Colonic mucosa (tissue), 4 donors: ENCODE results near the gene ALPK3. TPM values are rescaled to one million over a fixed set of nuclear protein-coding genes. Genes with fewer than 3 reads are reported as not detected.
A peak's percentile ranks its signal among the peaks of the same experiment; 100 is the strongest.

Experiments used
- DNase-seq: peaks from one replicate; pipeline ENCODE4 v3.0.0-alpha.2; 2020
- H3K27ac ChIP-seq: fragments of 200-600 bp; one replicate; pipeline ENCODE4 v1.8.0; 2021
- H3K27me3 ChIP-seq: fragments of 200-600 bp; one replicate; pipeline ENCODE4 v1.8.0; 2021
- H3K36me3 ChIP-seq: fragments of 200-600 bp; one replicate; pipeline ENCODE4 v1.8.0; 2021
- H3K4me1 ChIP-seq: fragments of 200-600 bp; one replicate; pipeline ENCODE4 v1.8.0; 2021; ENCODE audit warnings: mild to moderate bottlenecking
- H3K4me3 ChIP-seq: fragments of 200-600 bp; one replicate; pipeline ENCODE4 v1.8.0; 2021
- H3K9ac ChIP-seq, 2 donors: one replicate each; pipeline ENCODE4 v1.7.0; 2013; ENCODE audit warnings: control low read depth in 2 of 2, low read depth in 2 of 2, low read length in 2 of 2
- H3K9me3 ChIP-seq: fragments of 200-600 bp; one replicate; pipeline ENCODE4 v1.8.0; 2021
- intact Hi-C: fragments of 100-400 bp; cut with DNase I; formaldehyde crosslinking; loops from one replicate; pipeline ENCODE4 v1.14.1; 2022
- total RNA-seq, 2 donors: library from RNA; stranded (reverse); fragmentation: NEBNext Ultra II Directional in 1 of 2; extraction: Animal tissue kit (Norgen Biotek cat#: 25700) in 1 of 2; gene quantifications; one replicate each; pipeline ENCODE4 v1.2.1, GENCODE V29; 2021
- TF ChIP-seq, protein P1 (sequence below): fragments of 200-600 bp; IDR thresholded peaks from one replicate; pipeline ENCODE4 v1.8.0; 2022; ENCODE audit warnings: antibody characterized with exemption, mild to moderate bottlenecking
- donor health status: healthy.
- donor health status: DM: no; HTN: no; CAD: no.
- donor health status: DM: no; HTN: no; CAD: no.

Gene ALPK3
- total RNA-seq, 2 donors from 2014 or later: 0.74 to 2.4 TPM

- Histone ChIP-seq H3K9me3 (no peaks in the 10 kb centered on the region), H3K27ac (no peak overlapping the region), H3K36me3 (no peaks in the 10 kb centered on the region), H3K27me3 (no peaks in the 10 kb centered on the region), H3K9ac (no peak overlapping the region), H3K4me3 (no peak overlapping the region), H3K4me1 (peaks cover 10% of the 10 kb centered on the region)
- TF ChIP-seq, protein P1, sequence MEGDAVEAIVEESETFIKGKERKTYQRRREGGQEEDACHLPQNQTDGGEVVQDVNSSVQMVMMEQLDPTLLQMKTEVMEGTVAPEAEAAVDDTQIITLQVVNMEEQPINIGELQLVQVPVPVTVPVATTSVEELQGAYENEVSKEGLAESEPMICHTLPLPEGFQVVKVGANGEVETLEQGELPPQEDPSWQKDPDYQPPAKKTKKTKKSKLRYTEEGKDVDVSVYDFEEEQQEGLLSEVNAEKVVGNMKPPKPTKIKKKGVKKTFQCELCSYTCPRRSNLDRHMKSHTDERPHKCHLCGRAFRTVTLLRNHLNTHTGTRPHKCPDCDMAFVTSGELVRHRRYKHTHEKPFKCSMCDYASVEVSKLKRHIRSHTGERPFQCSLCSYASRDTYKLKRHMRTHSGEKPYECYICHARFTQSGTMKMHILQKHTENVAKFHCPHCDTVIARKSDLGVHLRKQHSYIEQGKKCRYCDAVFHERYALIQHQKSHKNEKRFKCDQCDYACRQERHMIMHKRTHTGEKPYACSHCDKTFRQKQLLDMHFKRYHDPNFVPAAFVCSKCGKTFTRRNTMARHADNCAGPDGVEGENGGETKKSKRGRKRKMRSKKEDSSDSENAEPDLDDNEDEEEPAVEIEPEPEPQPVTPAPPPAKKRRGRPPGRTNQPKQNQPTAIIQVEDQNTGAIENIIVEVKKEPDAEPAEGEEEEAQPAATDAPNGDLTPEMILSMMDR: no peak
- DNase-seq: no peak
- intact Hi-C loops: no loop called here
Observed at GRCh38 chr15:84914351-84914750, 97.2 kb downstream of the ALPK3 start.

DNA sequence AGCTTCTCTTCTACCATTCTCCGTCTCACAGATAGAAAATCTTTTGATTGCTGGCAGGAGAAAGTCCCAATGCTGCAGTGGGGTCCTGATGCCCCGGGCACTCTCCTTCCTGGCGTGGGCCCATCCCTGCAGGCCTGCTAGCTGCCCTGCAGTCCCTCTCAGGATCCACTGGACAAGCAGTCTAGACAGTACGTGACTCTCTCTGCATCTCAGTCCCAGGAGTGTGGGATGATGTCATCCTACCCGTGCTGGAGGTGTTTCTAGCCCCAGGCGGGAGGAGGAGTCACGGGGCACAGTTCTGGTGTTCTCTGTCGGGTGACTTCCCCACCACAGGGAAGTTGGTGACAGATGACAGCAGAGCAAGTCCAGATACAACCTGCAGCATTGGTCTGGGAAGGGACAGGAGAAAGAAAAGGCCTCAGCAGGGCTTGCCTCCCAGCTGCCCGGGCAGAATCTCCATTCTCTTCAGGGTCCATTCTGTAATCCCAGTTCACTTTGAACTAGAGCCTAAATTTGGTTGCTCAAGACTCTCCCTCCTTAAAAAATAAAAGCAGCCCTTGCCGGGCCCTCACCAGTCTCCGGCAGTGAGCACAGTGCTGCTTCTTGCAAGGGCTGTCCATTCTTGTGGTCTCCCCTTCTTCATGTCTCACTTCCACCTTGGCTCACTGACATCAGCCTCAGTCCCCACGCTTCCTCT lies 97.9 kb downstream of the ALPK3 start:
- Histone ChIP-seq H3K4me1 (peaks cover 10% of the 10 kb centered on the region), H3K36me3 (no peaks in the 10 kb centered on the region), H3K9me3 (no peaks in the 10 kb centered on the region), H3K4me3 (no peak overlapping the region), H3K27me3 (no peaks in the 10 kb centered on the region), H3K9ac (no peak overlapping the region), H3K27ac (peak overlapping the region; percentile 6)
- peak; percentile 53 for DNase-seq
- intact Hi-C loops: no loop called here
- TF ChIP-seq, protein P1: no peak

DNA sequence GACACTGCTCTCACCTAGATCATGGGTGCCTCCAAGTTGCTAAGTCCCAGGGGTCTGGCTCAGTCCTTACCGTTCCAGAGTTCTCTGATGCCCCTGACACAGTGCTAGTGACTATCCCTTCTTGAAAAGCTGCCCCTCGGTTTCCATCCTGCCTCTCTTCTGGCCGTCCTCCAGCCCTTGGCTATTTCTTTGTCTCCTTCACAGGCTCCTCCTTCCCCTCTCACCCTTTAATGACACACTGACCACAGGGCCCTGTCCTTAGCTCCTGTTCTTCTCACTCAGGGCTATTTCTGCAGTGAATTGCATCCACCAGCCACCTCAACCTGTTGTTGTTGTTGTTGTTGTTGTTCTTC lies 98.4 kb downstream of the ALPK3 start:
- TF ChIP-seq, protein P1: no peak
- intact Hi-C loops: no loop called here
- Histone ChIP-seq H3K9me3 (no peaks in the 10 kb centered on the region), H3K27ac (peak overlapping the region; percentile 6), H3K27me3 (no peaks in the 10 kb centered on the region), H3K9ac (no peak overlapping the region), H3K4me3 (no peak overlapping the region), H3K4me1 (peaks cover 9% of the 10 kb centered on the region), H3K36me3 (no peaks in the 10 kb centered on the region)
- DNase-seq: no peak

- TF ChIP-seq, protein P1: no peak
- Histone ChIP-seq H3K9ac (no peak overlapping the region), H3K27ac (no peak overlapping the region), H3K36me3 (no peaks in the 10 kb centered on the region), H3K9me3 (no peaks in the 10 kb centered on the region), H3K4me3 (no peak overlapping the region), H3K27me3 (no peaks in the 10 kb centered on the region), H3K4me1 (no peaks in the 10 kb centered on the region)
- no peak for DNase-seq
- intact Hi-C loops: no loop called here
Observed at GRCh38 chr15:84917452-84917851, 100.3 kb downstream of the ALPK3 start.

GRCh38 chr15:84919106-84919667 lies 102.0 kb downstream of the ALPK3 start:
- Histone ChIP-seq H3K4me3 (no peak overlapping the region), H3K36me3 (no peaks in the 10 kb centered on the region), H3K27ac (no peak overlapping the region), H3K4me1 (no peaks in the 10 kb centered on the region), H3K27me3 (no peaks in the 10 kb centered on the region), H3K9ac (no peak overlapping the region), H3K9me3 (no peaks in the 10 kb centered on the region)
- no peak for DNase-seq
- intact Hi-C loops: no loop called here
- TF ChIP-seq, protein P1: no peak
